ENCODE data around the gene MAN1A1. TPM values are rescaled to one million over a fixed set of nuclear protein-coding genes. Genes with fewer than 3 reads are reported as not detected.

MAN1A1 gene
- total RNA-seq, 1 experiment from 2014 or later, result 1.3 TPM

- no peak for DNase-seq (ENCODE audit: low read depth in 1 of 2, low spot score in 2 of 2)
- no peaks in the 10 kb centered on the region for H3K9me3 ChIP-seq (replicated peaks)
- no peak overlapping the region for H3K4me3 ChIP-seq
- H3K36me3 ChIP-seq, result no peaks in the 10 kb centered on the region
- H3K27ac ChIP-seq, result no peak overlapping the region
- no peaks in the 10 kb centered on the region for H3K27me3 ChIP-seq (replicated peaks)
- no peaks in the 10 kb centered on the region for H3K4me1 ChIP-seq (replicated peaks)
Observed at GRCh38 chr6:119313937-119314884, 35.4 kb downstream of the MAN1A1 start.

GRCh38 chr6:119312875-119313338, 36.7 kb downstream of the MAN1A1 start:
- Histone ChIP-seq H3K4me1 (replicated peaks) (no peaks in the 10 kb centered on the region), H3K36me3 (no peaks in the 10 kb centered on the region), H3K4me3 (no peak overlapping the region), H3K9me3 (replicated peaks) (no peaks in the 10 kb centered on the region), H3K27me3 (replicated peaks) (no peaks in the 10 kb centered on the region), H3K27ac (no peak overlapping the region)
- DNase-seq (ENCODE audit: low read depth in 1 of 2, low spot score in 2 of 2), result no peak

- DNase-seq (ENCODE audit: low read depth in 1 of 2, low spot score in 2 of 2), result no peak
- H3K9me3 ChIP-seq (replicated peaks), result no peaks in the 10 kb centered on the region
- no peaks in the 10 kb centered on the region for H3K36me3 ChIP-seq
- H3K27ac ChIP-seq, result no peak overlapping the region
- no peak overlapping the region for H3K4me3 ChIP-seq
- no peaks in the 10 kb centered on the region for H3K4me1 ChIP-seq (replicated peaks)
- H3K27me3 ChIP-seq (replicated peaks), result no peaks in the 10 kb centered on the region
Observed at GRCh38 chr6:119312441-119312840, 37.1 kb downstream of the MAN1A1 start.

GRCh38 chr6:119311514-119312142, 37.9 kb downstream of the MAN1A1 start:
- Histone ChIP-seq H3K36me3 (no peaks in the 10 kb centered on the region), H3K27me3 (replicated peaks) (no peaks in the 10 kb centered on the region)
- DNase-seq (ENCODE audit: low read depth in 1 of 2, low spot score in 2 of 2), result no peak

GRCh38 chr6:119310486-119311036, 39.0 kb downstream of the MAN1A1 start:
- no peaks in the 10 kb centered on the region for H3K27me3 ChIP-seq (replicated peaks)
- no peak for DNase-seq (ENCODE audit: low read depth in 1 of 2, low spot score in 2 of 2)
- H3K9me3 ChIP-seq (replicated peaks), result no peaks in the 10 kb centered on the region
- no peak overlapping the region for H3K27ac ChIP-seq
- H3K4me3 ChIP-seq, result no peak overlapping the region
- H3K36me3 ChIP-seq, result no peaks in the 10 kb centered on the region
- no peaks in the 10 kb centered on the region for H3K4me1 ChIP-seq (replicated peaks)

More at GRCh38 chr6:119311514-119312142, 37.9 kb downstream of the MAN1A1 start:
- Histone ChIP-seq H3K9me3 (replicated peaks) (no peaks in the 10 kb centered on the region), H3K4me3 (no peak overlapping the region), H3K4me1 (replicated peaks) (no peaks in the 10 kb centered on the region), H3K27ac (no peak overlapping the region)

- DNase-seq (ENCODE audit: low read depth in 1 of 2, low spot score in 2 of 2), result no peak
- H3K9me3 ChIP-seq (replicated peaks), result no peaks in the 10 kb centered on the region
- H3K4me1 ChIP-seq (replicated peaks), result no peaks in the 10 kb centered on the region
- H3K4me3 ChIP-seq, result no peak overlapping the region
- no peaks in the 10 kb centered on the region for H3K27me3 ChIP-seq (replicated peaks)
- H3K27ac ChIP-seq, result no peak overlapping the region
- H3K36me3 ChIP-seq, result no peaks in the 10 kb centered on the region
Observed at GRCh38 chr6:119308991-119309657, 40.4 kb downstream of the MAN1A1 start.

GRCh38 chr6:119308048-119308570, 41.5 kb downstream of the MAN1A1 start:
- no peaks in the 10 kb centered on the region for H3K36me3 ChIP-seq
- no peaks in the 10 kb centered on the region for H3K4me1 ChIP-seq (replicated peaks)
- no peak overlapping the region for H3K27ac ChIP-seq
- no peak overlapping the region for H3K4me3 ChIP-seq
- H3K27me3 ChIP-seq (replicated peaks), result no peaks in the 10 kb centered on the region
- DNase-seq (ENCODE audit: low read depth in 1 of 2, low spot score in 2 of 2), result no peak
- H3K9me3 ChIP-seq (replicated peaks), result no peaks in the 10 kb centered on the region

- no peaks in the 10 kb centered on the region for H3K4me1 ChIP-seq (replicated peaks)
- H3K27ac ChIP-seq, result no peak overlapping the region
- no peak overlapping the region for H3K4me3 ChIP-seq
- DNase-seq (ENCODE audit: low read depth in 1 of 2, low spot score in 2 of 2), result no peak
- H3K27me3 ChIP-seq (replicated peaks), result no peaks in the 10 kb centered on the region
- H3K36me3 ChIP-seq, result no peaks in the 10 kb centered on the region
- H3K9me3 ChIP-seq (replicated peaks), result no peaks in the 10 kb centered on the region
Observed at GRCh38 chr6:119307056-119307455, 42.5 kb downstream of the MAN1A1 start.

- no peaks in the 10 kb centered on the region for H3K4me1 ChIP-seq (replicated peaks)
- no peaks in the 10 kb centered on the region for H3K27me3 ChIP-seq (replicated peaks)
- no peaks in the 10 kb centered on the region for H3K36me3 ChIP-seq
- no peaks in the 10 kb centered on the region for H3K9me3 ChIP-seq (replicated peaks)
- H3K27ac ChIP-seq, result no peak overlapping the region
- no peak for DNase-seq (ENCODE audit: low read depth in 1 of 2, low spot score in 2 of 2)
- no peak overlapping the region for H3K4me3 ChIP-seq
Observed at GRCh38 chr6:119306396-119306968, 43.1 kb downstream of the MAN1A1 start.

- no peak for DNase-seq (ENCODE audit: low read depth in 1 of 2, low spot score in 2 of 2)
- Histone ChIP-seq H3K36me3 (no peaks in the 10 kb centered on the region), H3K4me3 (no peak overlapping the region), H3K27ac (no peak overlapping the region), H3K4me1 (replicated peaks) (no peaks in the 10 kb centered on the region), H3K9me3 (replicated peaks) (no peaks in the 10 kb centered on the region), H3K27me3 (replicated peaks) (no peaks in the 10 kb centered on the region)
Observed at GRCh38 chr6:119303164-119303887, 46.2 kb downstream of the MAN1A1 start.

- no peak overlapping the region for H3K4me3 ChIP-seq
- no peaks in the 10 kb centered on the region for H3K9me3 ChIP-seq (replicated peaks)
- H3K27me3 ChIP-seq (replicated peaks), result no peaks in the 10 kb centered on the region
- H3K4me1 ChIP-seq (replicated peaks), result no peaks in the 10 kb centered on the region
- DNase-seq (ENCODE audit: low read depth in 1 of 2, low spot score in 2 of 2), result no peak
- no peak overlapping the region for H3K27ac ChIP-seq
- H3K36me3 ChIP-seq, result no peaks in the 10 kb centered on the region
Observed at GRCh38 chr6:119301429-119301828, 48.1 kb downstream of the MAN1A1 start.

- Histone ChIP-seq H3K4me3 (no peak overlapping the region), H3K27me3 (replicated peaks) (no peaks in the 10 kb centered on the region), H3K9me3 (replicated peaks) (no peaks in the 10 kb centered on the region), H3K36me3 (no peaks in the 10 kb centered on the region), H3K4me1 (replicated peaks) (no peaks in the 10 kb centered on the region), H3K27ac (no peak overlapping the region)
- no peak for DNase-seq (ENCODE audit: low read depth in 1 of 2, low spot score in 2 of 2)
Observed at GRCh38 chr6:119299694-119300093, 49.9 kb downstream of the MAN1A1 start.

GRCh38 chr6:119297049-119297448, 52.5 kb downstream of the MAN1A1 start:
- Histone ChIP-seq H3K36me3 (no peaks in the 10 kb centered on the region), H3K4me3 (no peak overlapping the region), H3K4me1 (replicated peaks) (no peaks in the 10 kb centered on the region), H3K9me3 (replicated peaks) (no peaks in the 10 kb centered on the region), H3K27me3 (replicated peaks) (no peaks in the 10 kb centered on the region), H3K27ac (no peak overlapping the region)
- no peak for DNase-seq (ENCODE audit: low read depth in 1 of 2, low spot score in 2 of 2)
